Activated T-helper 1 cell treated with anti-CD3 and anti-CD28 coated beads, Interleukin-12 subunit alpha, Interleukin-12 subunit beta, Interleukin-2, Interleukin-4 antibody, amounts not matched to agents 30 ng/mL and 10 ng/mL and 1 ng/mL, durations not matched to agents 14 hours and 24 hours and 36 hours (primary cell): ENCODE data around the gene PANK1. TPM values are rescaled to one million over a fixed set of nuclear protein-coding genes. Genes with fewer than 3 reads are reported as not detected.

ENCODE experiments used
- DNase-seq: peaks from one replicate; pipeline ENCODE4 v3.0.0; 2021; ENCODE audit warnings: low spot score
- H3K27ac Mint-ChIP-seq: one replicate; pipeline ENCODE4 v1.8.0; 2021; ENCODE audit warnings: mild to moderate bottlenecking, mixed read lengths
- H3K27me3 Mint-ChIP-seq: one replicate; pipeline ENCODE4 v1.8.0; 2022; ENCODE audit warnings: mild to moderate bottlenecking, moderate library complexity, mixed read lengths; ENCODE audit not compliant: insufficient read depth
- H3K36me3 Mint-ChIP-seq: one replicate; pipeline ENCODE4 v1.8.0; 2021; ENCODE audit warnings: low read depth, mixed read lengths
- H3K4me1 Mint-ChIP-seq: one replicate; pipeline ENCODE4 v1.8.0; 2021; ENCODE audit warnings: low read depth, mixed read lengths
- H3K4me3 Mint-ChIP-seq: one replicate; pipeline ENCODE4 v1.8.0; 2021; ENCODE audit warnings: mild to moderate bottlenecking, moderate library complexity, mixed read lengths
- H3K9me3 Mint-ChIP-seq: one replicate; pipeline ENCODE4 v1.8.0; 2021; ENCODE audit warnings: mixed read lengths
- intact Hi-C: fragments of 100-400 bp; cut with micrococcal nuclease; formaldehyde crosslinking; loops from one replicate; pipeline ENCODE4 v1.15.1; 2024
- total RNA-seq: library from RNA; stranded (reverse); gene quantifications from 2 replicates; pipeline ENCODE4 v1.2.3, GENCODE V29; 2022

Gene PANK1
- total RNA-seq = 3.2 and 4.8 TPM in 2 replicates

DNA sequence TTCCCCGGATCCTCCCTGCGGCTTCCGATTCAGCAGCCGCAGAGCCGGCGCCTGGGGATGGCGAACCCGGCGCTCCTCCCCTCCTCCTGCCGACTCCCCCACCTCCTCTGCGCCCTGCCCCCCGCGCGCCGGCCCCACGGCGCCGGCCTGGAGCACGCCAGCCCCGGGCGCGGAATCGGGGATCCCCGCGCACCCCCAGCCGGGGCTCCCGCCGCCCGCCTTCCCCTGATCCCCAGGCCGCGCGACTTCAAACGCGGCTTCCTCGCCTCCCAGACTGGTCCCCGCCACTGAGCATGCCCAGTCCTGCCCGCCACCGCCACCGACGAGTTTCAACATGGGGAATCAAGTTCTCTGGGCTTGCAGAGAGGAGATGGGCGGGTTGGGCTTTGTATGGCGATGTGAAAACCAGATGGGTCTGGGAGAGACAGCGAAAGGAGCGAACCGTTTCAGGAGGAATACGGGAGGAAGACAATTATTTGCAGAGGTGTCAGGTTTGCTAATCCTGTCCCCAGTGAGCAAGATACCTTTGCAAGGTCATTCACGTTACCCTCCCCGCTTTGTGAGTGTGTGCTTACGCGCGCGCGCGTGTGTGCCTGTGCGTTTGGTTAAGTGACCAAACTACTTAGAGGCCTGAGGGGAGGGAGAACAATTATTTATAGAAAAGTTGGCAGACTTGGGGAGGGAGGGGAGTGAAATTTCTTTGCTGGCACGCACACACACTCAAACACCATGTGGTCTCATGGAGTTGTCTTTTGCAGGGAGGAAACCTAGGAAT is at the start of gene PANK1:
PANK1 (minus strand) TSS at position 276 of the 775 bp plus-strand sequence. CDS start 351 bp downstream, outside the sequence.
- Mint-ChIP-seq H3K4me3 (peak within 1 kb of the TSS; percentile 82), H3K27me3 (peaks cover 14% of the 10 kb centered on the region), H3K4me1 (peaks cover 7% of the 10 kb centered on the region), H3K36me3 (no peaks in the 10 kb centered on the region), H3K9me3 (no peaks in the 10 kb centered on the region), H3K27ac (peak within 1 kb of the TSS; percentile 72)
- intact Hi-C loops = loop anchor here (1.0 to 10.0 kb wide), 6 partner anchors 56 to 1230 kb away; partner anchors contain the start of genes IFIT5, KIF20B, LIPA and RPP30
- DNase-seq = peak; percentile 70

GRCh38 chr10:89693176-89693575 is 48.1 kb upstream of the PANK1 start:
- DNase-seq = no peak
- H3K27ac Mint-ChIP-seq = no peak overlapping the region
- intact Hi-C loops = no loop called here
- H3K27me3 Mint-ChIP-seq = peaks cover 6% of the 10 kb centered on the region
- H3K4me3 Mint-ChIP-seq = no peak overlapping the region
- peaks cover 3% of the 10 kb centered on the region for H3K36me3 Mint-ChIP-seq
- no peaks in the 10 kb centered on the region for H3K4me1 Mint-ChIP-seq
- no peaks in the 10 kb centered on the region for H3K9me3 Mint-ChIP-seq

DNA sequence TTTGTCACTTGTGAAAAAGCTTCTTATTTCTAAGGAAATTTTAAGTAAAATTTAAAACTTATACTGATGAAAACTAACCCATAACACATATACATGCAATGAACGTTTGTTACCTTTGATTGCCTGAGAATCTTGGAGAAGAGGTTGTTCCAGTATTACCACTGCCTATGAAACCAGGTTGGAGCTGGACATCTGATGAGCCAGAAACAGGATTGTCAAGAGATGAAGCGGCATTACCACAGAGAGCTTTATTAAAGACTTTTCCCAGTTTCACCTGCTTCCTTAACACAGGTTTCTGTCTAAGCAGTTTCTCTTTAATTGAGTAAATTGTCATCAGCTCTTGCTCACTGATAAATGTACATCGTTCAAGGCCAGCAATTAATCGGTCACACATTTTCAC is 47.4 kb upstream of the PANK1 start:
- no peaks in the 10 kb centered on the region for H3K9me3 Mint-ChIP-seq
- H3K27me3 Mint-ChIP-seq = peaks cover 11% of the 10 kb centered on the region
- peaks cover 5% of the 10 kb centered on the region for H3K36me3 Mint-ChIP-seq
- no peaks in the 10 kb centered on the region for H3K4me1 Mint-ChIP-seq
- intact Hi-C loops = no loop called here
- DNase-seq = no peak
- no peak overlapping the region for H3K27ac Mint-ChIP-seq
- H3K4me3 Mint-ChIP-seq = no peak overlapping the region

DNA sequence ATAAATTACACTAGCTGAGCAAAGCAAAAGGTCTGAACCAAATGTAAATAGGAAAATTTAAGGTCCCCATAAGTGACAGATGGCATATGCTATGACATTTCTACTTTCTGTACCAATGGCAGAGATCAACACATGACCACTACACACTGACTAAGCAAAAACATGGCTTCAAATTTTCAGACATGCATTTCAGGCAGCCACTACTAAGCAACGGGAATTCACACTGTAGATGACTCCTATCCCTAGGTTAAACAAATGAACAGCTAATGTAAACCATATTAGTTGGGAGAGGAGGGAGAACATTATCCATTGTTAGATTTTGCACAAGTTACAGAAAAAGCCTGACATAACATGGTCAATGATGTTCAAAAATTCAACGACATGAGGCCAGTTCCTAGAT is 45.0 kb upstream of the PANK1 start:
- Mint-ChIP-seq H3K36me3 (peaks cover 2% of the 10 kb centered on the region), H3K27ac (no peak overlapping the region), H3K27me3 (peaks cover 22% of the 10 kb centered on the region), H3K4me1 (no peaks in the 10 kb centered on the region), H3K4me3 (no peak overlapping the region), H3K9me3 (no peaks in the 10 kb centered on the region)
- DNase-seq = no peak
- intact Hi-C loops = no loop called here

- peaks cover 35% of the 10 kb centered on the region for H3K27me3 Mint-ChIP-seq
- no peak for DNase-seq
- H3K4me1 Mint-ChIP-seq = no peaks in the 10 kb centered on the region
- intact Hi-C loops = no loop called here
- no peaks in the 10 kb centered on the region for H3K9me3 Mint-ChIP-seq
- H3K4me3 Mint-ChIP-seq = no peak overlapping the region
- peaks cover 2% of the 10 kb centered on the region for H3K36me3 Mint-ChIP-seq
- H3K27ac Mint-ChIP-seq = no peak overlapping the region
These were observed 40.9 kb upstream of the PANK1 start for GRCh38 chr10:89685936-89686335.

GRCh38 chr10:89684604-89685003 is 39.6 kb upstream of the PANK1 start:
- H3K4me3 Mint-ChIP-seq = no peak overlapping the region
- no peak for DNase-seq
- H3K9me3 Mint-ChIP-seq = no peaks in the 10 kb centered on the region
- H3K27ac Mint-ChIP-seq = no peak overlapping the region
- no peaks in the 10 kb centered on the region for H3K4me1 Mint-ChIP-seq
- intact Hi-C loops = no loop called here
- H3K27me3 Mint-ChIP-seq = peaks cover 38% of the 10 kb centered on the region
- peaks cover 2% of the 10 kb centered on the region for H3K36me3 Mint-ChIP-seq

DNA sequence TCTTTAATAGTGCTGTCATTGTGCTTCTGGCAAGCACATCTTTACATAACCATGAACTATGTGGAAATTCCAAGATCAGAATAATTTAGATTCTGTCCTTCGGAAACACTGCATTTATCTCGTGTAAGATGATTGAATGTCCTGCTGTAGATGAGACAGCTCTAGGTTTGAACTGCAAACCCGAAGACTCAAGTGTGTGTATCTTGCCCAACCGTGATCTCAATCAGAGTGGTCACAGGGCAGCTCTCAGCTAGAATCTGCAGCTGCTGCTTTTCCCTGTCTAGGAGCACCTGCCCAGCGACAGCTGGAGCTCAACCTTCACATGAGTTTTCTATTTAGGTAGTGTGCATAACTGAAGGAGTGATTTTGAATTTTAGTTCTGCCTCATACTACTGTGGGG is 38.8 kb upstream of the PANK1 start:
- no peak for DNase-seq
- intact Hi-C loops = no loop called here
- Mint-ChIP-seq H3K4me3 (no peak overlapping the region), H3K9me3 (no peaks in the 10 kb centered on the region), H3K27me3 (peaks cover 37% of the 10 kb centered on the region), H3K36me3 (peaks cover 2% of the 10 kb centered on the region), H3K4me1 (no peaks in the 10 kb centered on the region), H3K27ac (no peak overlapping the region)

GRCh38 chr10:89679986-89680385 is 34.9 kb upstream of the PANK1 start:
- H3K36me3 Mint-ChIP-seq = no peaks in the 10 kb centered on the region
- no peak overlapping the region for H3K27ac Mint-ChIP-seq
- no peak overlapping the region for H3K4me3 Mint-ChIP-seq
- intact Hi-C loops = no loop called here
- peaks cover 24% of the 10 kb centered on the region for H3K27me3 Mint-ChIP-seq
- DNase-seq = no peak
- H3K9me3 Mint-ChIP-seq = no peaks in the 10 kb centered on the region
- H3K4me1 Mint-ChIP-seq = no peaks in the 10 kb centered on the region

DNA sequence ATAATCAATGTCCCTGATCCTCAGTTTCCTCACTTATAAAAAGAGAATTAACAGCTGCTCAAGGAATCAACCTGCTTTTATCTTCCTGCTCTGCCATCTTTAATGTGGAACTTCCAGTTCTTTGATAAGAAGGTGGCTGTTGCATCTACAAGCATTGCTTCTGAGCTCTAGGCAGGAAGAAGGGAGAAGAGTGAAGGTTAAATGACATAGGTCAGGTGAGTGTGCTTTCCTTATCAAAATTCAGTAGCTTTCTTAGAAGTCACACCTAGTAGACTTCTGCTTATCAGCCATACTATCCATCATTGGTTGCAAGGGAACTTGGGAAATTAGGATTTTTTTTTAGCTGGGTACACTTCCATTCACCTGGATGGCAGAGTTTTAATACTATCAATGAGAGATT is 32.3 kb upstream of the PANK1 start:
- Mint-ChIP-seq H3K4me1 (no peaks in the 10 kb centered on the region), H3K27me3 (peaks cover 10% of the 10 kb centered on the region), H3K36me3 (no peaks in the 10 kb centered on the region), H3K9me3 (no peaks in the 10 kb centered on the region), H3K27ac (no peak overlapping the region), H3K4me3 (no peak overlapping the region)
- no peak for DNase-seq
- intact Hi-C loops = no loop called here

DNA sequence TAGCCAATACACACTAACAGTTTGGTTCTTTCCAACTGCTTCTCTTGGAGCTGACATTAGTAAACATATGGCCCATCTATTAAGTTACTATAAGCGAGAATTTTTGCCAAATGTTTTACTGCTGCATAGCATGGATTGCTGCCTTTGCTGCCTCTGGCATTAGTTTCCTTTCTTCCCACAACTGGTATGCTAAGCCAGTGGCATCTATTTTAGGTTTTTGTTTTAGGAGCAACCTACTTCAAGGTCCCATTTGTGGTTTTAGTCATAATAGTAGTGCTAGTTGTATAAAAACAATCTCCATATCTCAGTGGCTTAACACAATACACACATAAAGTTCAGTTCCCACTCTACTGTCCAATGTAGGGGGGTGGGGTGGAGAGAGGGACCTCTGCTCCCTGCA is 25.9 kb upstream of the PANK1 start:
- intact Hi-C loops = no loop called here
- Mint-ChIP-seq H3K27ac (no peak overlapping the region), H3K9me3 (no peaks in the 10 kb centered on the region)

GRCh38 chr10:89669985-89670384 is 24.9 kb upstream of the PANK1 start:
- Mint-ChIP-seq H3K4me1 (no peaks in the 10 kb centered on the region), H3K9me3 (no peaks in the 10 kb centered on the region), H3K27me3 (peaks cover 14% of the 10 kb centered on the region), H3K27ac (no peak overlapping the region), H3K36me3 (no peaks in the 10 kb centered on the region), H3K4me3 (no peak overlapping the region)
- intact Hi-C loops = no loop called here
- DNase-seq = no peak

More for the DNA sequence above, 25.9 kb upstream of the PANK1 start:
- Mint-ChIP-seq H3K4me1 (no peaks in the 10 kb centered on the region), H3K36me3 (no peaks in the 10 kb centered on the region), H3K4me3 (no peak overlapping the region), H3K27me3 (peaks cover 11% of the 10 kb centered on the region)
- no peak for DNase-seq

- Mint-ChIP-seq H3K27ac (no peak overlapping the region), H3K4me1 (no peaks in the 10 kb centered on the region), H3K27me3 (peaks cover 14% of the 10 kb centered on the region), H3K4me3 (no peak overlapping the region), H3K36me3 (no peaks in the 10 kb centered on the region), H3K9me3 (no peaks in the 10 kb centered on the region)
- intact Hi-C loops = no loop called here
- no peak for DNase-seq
These were observed 23.5 kb upstream of the PANK1 start for GRCh38 chr10:89668386-89669071.

DNA sequence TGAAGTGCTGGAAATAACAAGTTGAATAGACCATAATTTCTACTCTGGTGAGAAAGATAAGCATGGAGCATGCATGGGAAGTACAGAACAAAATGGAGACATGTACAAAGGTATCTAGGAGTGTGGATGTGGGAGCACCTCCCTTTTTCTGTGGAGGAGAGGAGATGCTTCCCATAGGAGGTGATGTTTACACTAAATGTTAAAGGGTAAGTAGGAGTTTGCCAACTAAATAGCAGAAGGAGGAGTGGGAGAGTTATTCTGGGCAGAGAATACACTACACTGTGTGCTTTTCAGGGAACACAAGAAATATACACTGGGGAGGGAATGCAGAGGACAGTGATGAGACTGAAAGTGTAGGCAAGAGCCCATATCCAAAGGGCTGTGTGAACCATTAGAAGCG is 21.1 kb upstream of the PANK1 start:
- H3K27me3 Mint-ChIP-seq = peaks cover 18% of the 10 kb centered on the region
- H3K36me3 Mint-ChIP-seq = no peaks in the 10 kb centered on the region
- H3K4me1 Mint-ChIP-seq = no peaks in the 10 kb centered on the region
- no peak for DNase-seq
- no peak overlapping the region for H3K4me3 Mint-ChIP-seq
- H3K9me3 Mint-ChIP-seq = no peaks in the 10 kb centered on the region
- intact Hi-C loops = no loop called here
- no peak overlapping the region for H3K27ac Mint-ChIP-seq
